ENCODE results near the gene NXN.
"Not testable (repeated sequence)": the region's sequence is repeated elsewhere in the genome, so short reads cannot be mapped to it uniquely, and the experiment has no call there.

Gene NXN

GRCh38 chr17:795276-795675 lies 184.3 kb downstream of the NXN start:
- no peak for FAIRE-seq

GRCh38 chr17:794876-795275 lies 184.7 kb downstream of the NXN start:
- FAIRE-seq = no peak

DNA sequence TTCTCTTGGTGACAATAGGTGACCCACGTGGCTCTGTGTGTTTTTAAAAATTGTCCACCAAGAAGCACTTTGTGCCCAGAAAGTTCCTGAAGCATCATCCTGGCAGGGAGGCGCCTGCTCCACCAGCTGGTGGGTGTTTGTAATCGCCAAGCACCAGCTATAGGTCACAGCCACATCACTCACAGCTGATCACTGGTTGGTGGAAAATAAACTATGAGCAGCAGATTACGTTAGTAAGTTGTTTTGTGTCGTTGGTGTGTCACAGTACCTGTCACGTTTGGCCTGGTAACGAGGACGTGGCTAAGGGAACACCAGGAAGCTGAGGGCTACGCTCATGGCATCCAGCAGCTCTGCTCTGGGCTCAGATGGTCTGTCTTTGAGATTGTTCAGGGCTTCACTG lies 187.3 kb downstream of the NXN start:
- no peak for FAIRE-seq

- no peak for FAIRE-seq
Observed at GRCh38 chr17:791829-792228, 187.7 kb downstream of the NXN start.

DNA sequence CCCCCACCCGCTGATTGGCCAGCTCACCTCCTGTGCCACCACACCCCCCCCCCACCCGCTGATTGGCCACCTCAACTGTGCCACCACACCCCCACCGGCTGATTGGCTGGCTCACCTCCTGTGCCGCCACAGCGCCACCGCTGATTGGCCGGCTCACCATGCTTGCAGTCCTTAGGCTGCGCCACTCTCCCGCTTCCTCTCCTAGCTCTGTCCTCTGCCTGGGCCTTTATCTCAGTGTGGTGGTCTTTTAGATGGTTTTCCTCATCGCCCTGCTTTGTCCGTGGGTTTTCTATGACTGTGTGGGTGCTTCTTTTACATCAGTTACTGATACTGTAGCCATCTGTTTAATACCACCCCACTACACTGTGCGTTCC lies 188.7 kb downstream of the NXN start:
- not testable (repeated sequence) for FAIRE-seq

GRCh38 chr17:789931-790873 lies 189.4 kb downstream of the NXN start:
- not testable (repeated sequence) for FAIRE-seq

DNA sequence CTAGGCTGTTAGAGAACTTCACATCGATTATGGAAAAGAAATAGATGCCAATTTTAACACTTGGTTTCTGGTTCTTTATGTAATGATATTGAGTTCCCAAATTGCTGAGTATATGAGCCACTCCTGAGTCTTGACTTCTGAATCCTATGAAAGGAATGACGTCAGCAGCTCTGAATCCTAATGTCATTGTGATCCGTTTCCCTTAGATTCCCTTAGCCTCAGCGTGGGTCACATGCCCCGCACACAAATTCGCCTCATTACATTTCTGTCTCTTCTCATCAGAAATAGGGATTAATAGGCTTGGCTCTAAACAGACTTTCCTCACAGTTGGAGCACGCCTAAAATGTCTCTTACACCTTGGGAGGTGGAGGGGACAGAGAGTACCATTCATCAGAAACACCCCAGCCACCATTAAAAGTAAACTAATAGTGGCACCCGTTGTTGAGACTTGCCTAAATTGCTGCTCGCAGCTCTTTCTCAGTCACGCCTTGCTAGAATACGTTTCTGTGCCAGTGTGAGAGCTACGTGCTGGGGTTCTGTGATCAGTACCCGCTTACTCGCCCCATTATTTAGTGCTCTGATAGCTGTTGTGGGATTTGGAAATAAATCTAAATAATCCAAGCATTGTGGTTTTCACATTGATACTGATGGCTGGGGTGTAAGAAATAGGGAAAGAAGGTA lies 190.3 kb downstream of the NXN start:
- FAIRE-seq = no peak

DNA sequence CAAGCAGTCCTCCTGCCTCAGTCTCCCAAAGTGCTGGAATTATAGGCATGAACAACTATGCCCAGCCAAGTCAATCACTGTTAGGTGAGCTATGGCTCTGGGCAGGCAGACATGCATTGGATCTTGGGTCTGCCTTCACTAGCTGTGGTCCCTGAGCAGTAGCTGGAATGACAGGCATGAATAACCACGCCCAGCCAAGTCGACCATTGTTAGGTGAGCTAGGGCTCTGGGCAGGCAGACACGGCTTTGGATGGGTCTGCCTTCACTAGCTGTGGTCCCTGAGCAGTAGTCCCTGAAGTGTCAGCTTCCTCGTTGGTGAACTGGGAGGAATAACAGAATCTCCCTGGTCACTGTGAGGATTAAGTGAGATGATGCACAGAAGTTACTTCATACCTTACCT lies 191.0 kb downstream of the NXN start:
- no peak for FAIRE-seq

GRCh38 chr17:787641-788221 lies 191.8 kb downstream of the NXN start:
- FAIRE-seq = no peak

DNA sequence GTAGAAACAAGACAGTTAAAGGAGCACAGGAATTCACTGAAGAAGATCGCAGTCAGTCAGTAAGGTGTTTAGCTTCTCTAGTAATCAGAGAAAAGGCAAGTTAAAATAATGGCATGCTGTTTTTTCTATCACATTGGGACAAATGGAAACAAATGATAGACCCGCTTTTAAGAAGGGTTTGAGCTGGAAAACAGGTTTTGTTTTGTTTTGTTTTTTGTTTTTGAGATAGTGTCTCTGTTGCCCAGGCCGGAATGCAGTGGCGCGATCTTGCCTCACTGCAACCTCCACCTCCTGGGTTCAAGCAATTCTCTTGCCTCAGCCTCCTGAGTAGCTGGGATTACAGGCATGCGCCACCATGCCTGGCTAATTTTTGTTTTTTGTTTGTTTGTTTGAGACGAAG lies 193.7 kb downstream of the NXN start:
- FAIRE-seq = not testable (repeated sequence)

- no peak for FAIRE-seq
Observed at GRCh38 chr17:784143-784542, 195.4 kb downstream of the NXN start.

DNA sequence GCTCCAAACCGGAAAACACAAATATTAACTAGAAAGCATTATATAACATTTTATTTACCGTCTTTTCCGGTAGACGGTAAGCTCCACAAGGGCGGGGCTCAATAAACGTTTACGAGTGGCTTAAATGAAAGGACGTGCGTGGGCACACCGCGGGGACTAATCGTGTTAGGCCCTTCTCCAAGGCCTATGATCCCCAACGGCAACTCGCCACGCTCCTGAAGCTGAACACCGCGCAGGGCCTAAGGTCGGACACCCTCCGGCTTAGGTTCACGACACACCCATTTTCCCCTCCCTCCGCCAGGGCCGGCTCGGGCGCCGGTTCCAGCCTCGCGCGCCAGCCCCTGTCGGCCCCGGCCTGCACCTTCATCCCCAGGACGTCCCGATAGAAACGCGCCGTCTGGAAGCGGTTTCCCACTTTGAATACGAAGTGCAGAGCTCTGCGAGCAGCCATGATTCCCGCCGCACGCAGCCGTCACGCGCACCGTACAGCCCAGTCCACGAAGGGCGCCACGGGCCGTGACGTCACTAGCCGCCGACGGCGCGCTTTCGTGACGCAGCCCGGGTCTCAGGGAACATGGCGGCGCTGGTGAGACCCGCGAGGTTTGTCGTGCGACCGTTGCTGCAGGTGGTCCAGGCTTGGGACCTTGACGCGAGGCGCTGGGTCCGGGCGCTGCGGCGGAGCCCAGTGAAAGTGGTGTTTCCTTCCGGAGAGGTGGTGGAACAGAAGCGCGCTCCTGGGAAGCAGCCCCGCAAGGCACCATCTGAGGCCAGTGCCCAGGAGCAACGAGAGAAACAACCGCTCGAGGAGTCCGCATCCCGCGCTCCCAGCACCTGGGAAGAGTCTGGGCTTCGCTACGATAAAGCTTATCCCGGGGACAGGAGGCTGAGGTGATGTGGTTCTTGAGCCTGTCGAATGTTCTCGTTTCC lies 197.5 kb downstream of the NXN start, which contains the start of the genes GLOD4 and MRM3:
GLOD4 (minus strand) TSS at position 476 of the 927 bp plus-strand sequence; CDS start at position 451, 25 bp downstream.
MRM3 (plus strand) TSS at position 549 of the 927 bp plus-strand sequence; CDS start at position 575, 26 bp downstream.
- FAIRE-seq = no peak

- FAIRE-seq = no peak
Observed at GRCh38 chr17:778096-778495, 201.5 kb downstream of the NXN start.

DNA sequence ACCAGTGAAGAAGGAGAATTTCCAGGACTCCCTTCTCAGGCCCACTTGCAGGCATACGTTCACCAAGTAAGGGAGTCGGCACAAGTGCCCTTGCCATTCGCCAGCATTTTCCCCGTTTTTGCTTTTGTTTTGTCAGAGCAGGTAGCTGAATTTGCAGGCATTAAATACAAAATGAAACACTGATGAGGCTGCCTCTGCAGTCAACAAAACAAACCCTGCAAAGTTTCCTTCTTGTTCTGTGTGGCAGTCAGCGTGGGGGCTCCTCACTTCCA lies 205.3 kb downstream of the NXN start:
- no peak for FAIRE-seq

DNA sequence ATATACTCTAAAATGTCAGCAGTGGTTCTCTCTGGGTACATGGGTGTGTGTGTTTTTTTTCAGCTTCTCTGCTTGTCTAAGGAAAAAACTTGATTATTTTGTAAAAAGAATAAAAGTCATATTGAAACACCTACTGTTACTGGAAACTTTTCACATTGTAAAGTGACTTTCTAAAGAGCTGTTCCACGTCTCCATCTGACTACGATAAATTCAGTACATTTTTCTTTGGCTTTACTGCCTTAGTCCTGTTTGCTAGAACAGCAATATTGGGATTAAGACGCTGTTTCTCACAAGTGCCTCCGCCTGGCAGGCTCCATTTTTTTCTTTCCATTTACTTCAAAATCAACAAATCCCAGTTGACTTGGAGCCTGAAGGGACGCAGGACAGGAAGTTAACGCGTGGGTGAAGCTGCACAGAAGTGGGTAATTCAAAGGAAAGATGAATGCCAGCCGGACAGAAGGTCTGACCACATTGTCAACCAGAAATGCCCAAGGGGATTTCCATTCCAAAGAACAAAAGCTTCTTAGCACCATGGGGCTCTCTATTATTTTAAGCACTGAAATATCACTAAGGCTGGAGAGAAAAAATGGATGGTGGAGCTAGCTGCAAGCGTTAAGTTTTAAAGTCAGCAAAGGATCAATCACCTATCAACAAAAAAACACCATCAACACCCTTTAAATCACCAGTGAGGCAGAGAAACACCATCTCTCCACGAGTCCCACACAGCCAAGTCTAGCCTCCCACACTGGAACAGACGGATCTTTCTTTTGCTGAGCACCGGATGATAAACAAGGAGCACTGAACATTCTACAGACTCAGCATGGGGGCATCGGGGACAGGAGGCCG lies 205.9 kb downstream of the NXN start:
- FAIRE-seq = no peak

GRCh38 chr17:773016-773415 lies 206.6 kb downstream of the NXN start:
- FAIRE-seq = no peak

GRCh38 chr17:767076-767475 lies 212.5 kb downstream of the NXN start:
- no peak for FAIRE-seq

GRCh38 chr17:760371-760770 lies 219.2 kb downstream of the NXN start:
- no peak for FAIRE-seq

GRCh38 chr17:759964-760363 lies 219.6 kb downstream of the NXN start:
- FAIRE-seq = no peak

DNA sequence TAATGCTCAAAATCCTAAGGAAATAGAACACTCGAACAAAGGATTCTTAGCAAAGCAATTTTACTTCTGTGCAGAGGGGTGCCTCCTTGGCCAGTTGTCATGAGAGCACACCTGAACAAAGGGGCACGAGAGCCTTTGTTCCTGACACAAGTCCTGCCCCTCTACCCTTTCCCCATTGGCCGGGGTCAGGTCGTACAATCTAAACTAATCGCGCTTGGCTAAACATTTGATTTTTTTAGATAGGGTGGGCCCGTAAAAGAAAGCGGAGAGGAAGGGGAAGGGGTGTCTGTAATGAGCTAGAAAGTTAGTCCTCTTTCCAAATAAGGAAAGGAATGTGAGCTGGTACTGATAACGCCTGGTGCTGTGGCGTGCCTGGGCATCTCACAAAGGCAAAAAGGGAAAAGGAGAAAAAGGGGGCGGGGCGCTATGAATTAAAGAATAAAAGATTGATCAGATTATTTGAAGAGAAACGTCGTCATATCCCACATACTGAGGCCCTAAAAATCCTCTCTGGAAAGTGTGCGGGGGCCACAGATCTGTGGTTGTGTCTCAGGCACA lies 223.5 kb downstream of the NXN start:
- not testable (repeated sequence) for FAIRE-seq

- not testable (repeated sequence) for FAIRE-seq
Observed at GRCh38 chr17:755319-755961, 224.1 kb downstream of the NXN start.

Measured in colon (tissue), 2 donors.